SK-N-MC (cell line): ENCODE measurements around the gene KRTAP6-2.

ENCODE experiments used
- DNase-seq: peaks from one replicate; pipeline ENCODE4 v3.0.0-alpha.2; 2011; ENCODE audit warnings: low read depth, low spot score
- H3K27ac ChIP-seq: fragments of 200-600 bp; sonication (generic); 2 replicates; pipeline ENCODE4 v1.5.1; 2016; ENCODE audit warnings: mixed run types
- H3K36me3 ChIP-seq: fragments of 200-600 bp; sonication (generic); 2 replicates; pipeline ENCODE4 v1.6.1; 2017; ENCODE audit warnings: antibody characterized with exemption, low read length, mixed read lengths; ENCODE audit not compliant: insufficient read depth
- H3K4me3 ChIP-seq: fragments of 200-600 bp; sonication (generic); 2 replicates; pipeline ENCODE4 v1.5.1; 2016
- H3K9ac ChIP-seq: fragments of 200-600 bp; sonication (generic); 2 replicates; pipeline ENCODE4 v1.8.0; 2017; ENCODE audit warnings: mixed run types, mixed read lengths; ENCODE audit not compliant: insufficient read length
- H3K9me3 ChIP-seq: fragments of 200-600 bp; sonication (generic); 2 replicates; pipeline ENCODE4 v1.6.1; 2017; ENCODE audit warnings: low read depth, mild to moderate bottlenecking, antibody characterized with exemption, low read length, moderate library complexity, mixed read lengths
- EZH2 ChIP-seq: fragments of 200-600 bp; sonication (generic); IDR thresholded peaks from one replicate; pipeline ENCODE4 v1.6.1; 2017; ENCODE audit warnings: antibody characterized with exemption
- FOXP2 ChIP-seq: optimal IDR thresholded peaks from 2 replicates; pipeline ENCODE3; 2011; ENCODE audit warnings: mild to moderate bottlenecking, moderate library complexity; ENCODE audit not compliant: insufficient read depth; ENCODE audit errors: extremely low read length, control extremely low read depth
- POLR2AphosphoS5 ChIP-seq: IDR thresholded peaks from 2 replicates; pipeline ENCODE4 v1.6.1; 2012; ENCODE audit warnings: mild to moderate bottlenecking, low read depth, low read length, borderline replicate concordance

Gene KRTAP6-2

GRCh38 chr21:30598802-30599201 lies at the start of gene KRTAP6-2:
Gene KRTAP6-2, minus strand, starts transcription at chr21:30598902. Its CDS starts 28 bp downstream, at chr21:30598874.
- Histone ChIP-seq H3K9me3 (no peaks in the 10 kb centered on the region), H3K27ac (no peak within 1 kb of the TSS), H3K36me3 (no peaks in the 10 kb centered on the region), H3K4me3 (no peak within 1 kb of the TSS), H3K9ac (no peak within 1 kb of the TSS)
- TF ChIP-seq POLR2AphosphoS5 (no peak), FOXP2 (no peak), EZH2 (no peak)
- no peak for DNase-seq

GRCh38 chr21:30646904-30647414 lies 48.3 kb upstream of the KRTAP6-2 start:
- Histone ChIP-seq H3K36me3 (no peaks in the 10 kb centered on the region), H3K27ac (no peak overlapping the region), H3K9me3 (no peaks in the 10 kb centered on the region), H3K4me3 (no peak overlapping the region), H3K9ac (no peak overlapping the region)
- DNase-seq, result no peak
- no peak for TF ChIP-seq POLR2AphosphoS5

GRCh38 chr21:30642564-30642963 lies 43.9 kb upstream of the KRTAP6-2 start, which contains the start of gene KRTAP20-3:
Gene KRTAP20-3, plus strand, starts transcription at chr21:30642864.
- TF ChIP-seq POLR2AphosphoS5, result no peak
- no peak for TF ChIP-seq EZH2
- no peak for TF ChIP-seq FOXP2
- no peak within 1 kb of the TSS for H3K4me3 ChIP-seq
- no peak for DNase-seq
- H3K36me3 ChIP-seq, result no peaks in the 10 kb centered on the region
- no peaks in the 10 kb centered on the region for H3K9me3 ChIP-seq
- H3K27ac ChIP-seq, result no peak within 1 kb of the TSS
- no peak within 1 kb of the TSS for H3K9ac ChIP-seq

GRCh38 chr21:30638686-30639085 lies 40.0 kb upstream of the KRTAP6-2 start:
- no peaks in the 10 kb centered on the region for H3K9me3 ChIP-seq
- H3K36me3 ChIP-seq, result no peaks in the 10 kb centered on the region
- TF ChIP-seq EZH2, result no peak
- TF ChIP-seq POLR2AphosphoS5, result no peak
- TF ChIP-seq FOXP2, result no peak
- no peak overlapping the region for H3K4me3 ChIP-seq
- no peak for DNase-seq
- no peak overlapping the region for H3K9ac ChIP-seq
- no peak overlapping the region for H3K27ac ChIP-seq

- H3K36me3 ChIP-seq, result no peaks in the 10 kb centered on the region
- H3K9me3 ChIP-seq, result no peaks in the 10 kb centered on the region
- no peak within 1 kb of the TSS for H3K27ac ChIP-seq
- TF ChIP-seq FOXP2, result no peak
- no peak for TF ChIP-seq POLR2AphosphoS5
- no peak for TF ChIP-seq EZH2
- no peak for DNase-seq
- no peak within 1 kb of the TSS for H3K9ac ChIP-seq
- no peak within 1 kb of the TSS for H3K4me3 ChIP-seq
These were observed 36.2 kb upstream of the KRTAP6-2 start, which contains the start of gene KRTAP20-2 for GRCh38 chr21:30634906-30635305. Gene KRTAP20-2, plus strand, starts transcription at chr21:30635206. Its CDS starts 58 bp downstream, at chr21:30635264.

GRCh38 chr21:30629200-30629599 lies 30.5 kb upstream of the KRTAP6-2 start:
- no peak for TF ChIP-seq POLR2AphosphoS5
- TF ChIP-seq FOXP2, result no peak
- TF ChIP-seq EZH2, result no peak
- DNase-seq, result no peak
- H3K9me3 ChIP-seq, result no peaks in the 10 kb centered on the region

GRCh38 chr21:30628109-30628508 lies 29.4 kb upstream of the KRTAP6-2 start:
- Histone ChIP-seq H3K9me3 (no peaks in the 10 kb centered on the region), H3K27ac (no peak overlapping the region), H3K9ac (no peak overlapping the region), H3K36me3 (no peaks in the 10 kb centered on the region), H3K4me3 (no peak overlapping the region)
- TF ChIP-seq FOXP2, result no peak
- no peak for TF ChIP-seq EZH2
- no peak for TF ChIP-seq POLR2AphosphoS5
- DNase-seq, result no peak

More at GRCh38 chr21:30629200-30629599, 30.5 kb upstream of the KRTAP6-2 start:
- Histone ChIP-seq H3K9ac (no peak overlapping the region), H3K27ac (no peak overlapping the region), H3K4me3 (no peak overlapping the region), H3K36me3 (no peaks in the 10 kb centered on the region)

GRCh38 chr21:30625449-30626165 lies 26.9 kb upstream of the KRTAP6-2 start:
- no peaks in the 10 kb centered on the region for H3K36me3 ChIP-seq
- H3K4me3 ChIP-seq, result no peak overlapping the region
- H3K9me3 ChIP-seq, result no peaks in the 10 kb centered on the region
- TF ChIP-seq POLR2AphosphoS5, result no peak
- TF ChIP-seq EZH2, result no peak
- no peak for TF ChIP-seq FOXP2
- H3K27ac ChIP-seq, result no peak overlapping the region
- DNase-seq, result no peak
- no peak overlapping the region for H3K9ac ChIP-seq

- H3K4me3 ChIP-seq, result no peak overlapping the region
- TF ChIP-seq POLR2AphosphoS5, result no peak
- no peak for TF ChIP-seq FOXP2
- no peak for TF ChIP-seq EZH2
- no peaks in the 10 kb centered on the region for H3K36me3 ChIP-seq
These were observed 24.7 kb upstream of the KRTAP6-2 start for GRCh38 chr21:30623362-30623761.

More at GRCh38 chr21:30623362-30623761, 24.7 kb upstream of the KRTAP6-2 start:
- H3K9me3 ChIP-seq, result no peaks in the 10 kb centered on the region
- no peak for DNase-seq
- H3K9ac ChIP-seq, result no peak overlapping the region
- no peak overlapping the region for H3K27ac ChIP-seq
